PC-9 (cell line): ENCODE data around the gene SEMA6A. TPM values are rescaled to one million over a fixed set of nuclear protein-coding genes. Genes with fewer than 3 reads are reported as not detected.

Source experiments
- BruUV-seq: library from RNA; stranded (reverse); fragments of 400-500 nt; replicated peaks from 2 replicates; lab custom pipeline; 2021; lab: Mats Ljungman, UMichigan
- CTCF ChIA-PET: fragments of 300-600 bp; sonication (Branson Sonifier 250); formaldehyde crosslinking; loops from one replicate; lab custom pipeline; 2022; ENCODE audit warnings: antibody characterized with exemption; lab: Charles Lee
- POLR2A ChIA-PET: fragments of 300-600 bp; sonication (Branson Sonifier 250); formaldehyde crosslinking; loops from one replicate; lab custom pipeline; 2022; ENCODE audit warnings: antibody characterized with exemption; ENCODE audit not compliant: unreplicated experiment; lab: Charles Lee
- DNase-seq, 2 experiments: peaks; one replicate each; pipeline versions ENCODE4 v3.0.0 to v3.0.0-alpha.2; 2015 to 2022; ENCODE audit warnings: mixed read lengths in 1 of 2
- H2AFZ ChIP-seq: fragments of 200-600 bp; sonication (generic); 2 replicates; pipeline ENCODE4 v1.8.1; 2017; ENCODE audit warnings: antibody characterized with exemption
- H3F3A ChIP-seq: fragments of 200-600 bp; sonication (generic); 2 replicates; pipeline ENCODE4 v1.8.1; 2017; ENCODE audit warnings: antibody characterized with exemption, mild to moderate bottlenecking, low read depth; ENCODE audit not compliant: insufficient read depth
- H3K27ac ChIP-seq: fragments of 200-600 bp; sonication (generic); 2 replicates; pipeline ENCODE4 v1.6.1; 2016; ENCODE audit warnings: mixed run types
- H3K27me3 ChIP-seq: fragments of 200-600 bp; sonication (generic); 2 replicates; pipeline ENCODE4 v1.6.1; 2016; ENCODE audit warnings: low read depth, mixed run types; ENCODE audit not compliant: insufficient read depth
- H3K36me3 ChIP-seq: fragments of 200-600 bp; sonication (generic); 2 replicates; pipeline ENCODE4 v1.6.1; 2016; ENCODE audit warnings: low read depth, mixed run types
- H3K4me1 ChIP-seq: fragments of 200-600 bp; sonication (generic); replicated peaks from 2 replicates; pipeline ENCODE4 v1.6.1; 2016; ENCODE audit warnings: mixed run types; ENCODE audit not compliant: insufficient read depth
- H3K4me2 ChIP-seq: fragments of 200-600 bp; sonication (generic); 2 replicates; pipeline ENCODE4 v1.6.1; 2017; ENCODE audit warnings: mixed run types
- H3K4me3 ChIP-seq: fragments of 200-600 bp; sonication (generic); 2 replicates; pipeline ENCODE4 v1.6.1; 2016; ENCODE audit warnings: mixed run types
- H3K79me2 ChIP-seq: fragments of 200-600 bp; sonication (generic); 2 replicates; pipeline ENCODE4 v1.6.1; 2017; ENCODE audit warnings: low read depth, mixed run types
- H3K9me2 ChIP-seq: fragments of 200-600 bp; sonication (generic); 2 replicates; pipeline ENCODE4 v1.8.1; 2017; ENCODE audit warnings: mild to moderate bottlenecking; ENCODE audit not compliant: insufficient read depth
- H3K9me3 ChIP-seq: fragments of 200-600 bp; sonication (generic); 2 replicates; pipeline ENCODE4 v1.8.1; 2016; ENCODE audit warnings: low read depth; ENCODE audit not compliant: insufficient read depth
- H4K20me1 ChIP-seq: fragments of 200-600 bp; sonication (generic); 2 replicates; pipeline ENCODE4 v1.8.1; 2017; ENCODE audit not compliant: insufficient read depth
- CTCF ChIP-seq: fragments of 200-600 bp; sonication (generic); conservative IDR thresholded peaks from 2 replicates; pipeline ENCODE4 v1.6.1; 2017; ENCODE audit warnings: mixed run types, antibody characterized with exemption, mild to moderate bottlenecking, moderate library complexity
- EZH2 ChIP-seq: fragments of 200-600 bp; sonication (generic); IDR thresholded peaks from 2 replicates; pipeline ENCODE4 v1.8.0; 2017; ENCODE audit warnings: antibody characterized with exemption, low read depth
- intact Hi-C: fragments of 100-400 bp; cut with micrococcal nuclease; formaldehyde crosslinking; loops from one replicate; pipeline ENCODE4 v1.10.0; 2022; ENCODE audit not compliant: unreplicated experiment
- total RNA-seq: library from RNA; stranded (reverse); gene quantifications from 2 replicates; pipeline ENCODE4 v1.2.3, GENCODE V29; 2021

SEMA6A gene
- total RNA-seq, 1 experiment from 2014 or later, result not detected

- CTCF ChIA-PET, result no interaction called here
- intact Hi-C loops, result no loop called here
- H2AFZ ChIP-seq, result no peak overlapping the region
Observed at GRCh38 chr5:116404792-116405191, 169.8 kb downstream of the SEMA6A start.

DNA sequence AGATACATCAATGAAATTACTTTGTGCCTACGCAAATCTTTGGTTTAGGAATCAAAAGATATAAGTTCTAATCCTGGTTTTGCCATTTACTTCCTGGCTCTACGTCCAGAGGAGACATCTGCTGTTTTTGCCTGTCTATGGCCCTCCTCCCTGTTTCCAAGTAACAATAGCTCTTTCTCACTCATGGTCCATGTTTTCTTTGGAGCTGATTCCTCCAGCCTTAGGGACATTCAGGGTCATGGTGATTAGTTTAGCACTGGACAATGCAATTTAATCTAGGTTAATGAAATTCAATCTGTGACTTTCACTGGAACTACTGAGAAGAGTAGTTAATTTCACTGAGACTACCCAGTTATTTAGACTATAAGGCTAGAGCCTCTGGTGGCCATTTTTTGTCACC lies 170.6 kb downstream of the SEMA6A start:
- no peaks in the 10 kb centered on the region for H3K79me2 ChIP-seq
- H3K9me3 ChIP-seq, result no peaks in the 10 kb centered on the region
- BruUV-seq, result no TSS peak
- no peak for TF ChIP-seq EZH2
- no peak for TF ChIP-seq CTCF
- H3F3A ChIP-seq, result no peaks in the 10 kb centered on the region
- H3K4me2 ChIP-seq, result no peak overlapping the region
- H3K4me3 ChIP-seq, result no peak overlapping the region
- no peak for DNase-seq
- intact Hi-C loops, result no loop called here
- POLR2A ChIA-PET, result no interaction called here
- no peak overlapping the region for H3K27ac ChIP-seq
- CTCF ChIA-PET, result no interaction called here
- no peaks in the 10 kb centered on the region for H3K4me1 ChIP-seq
- H3K36me3 ChIP-seq, result no peaks in the 10 kb centered on the region
- no peaks in the 10 kb centered on the region for H4K20me1 ChIP-seq
- H3K9me2 ChIP-seq, result no peaks in the 10 kb centered on the region
- no peak overlapping the region; the same call in 1 of the 2 replicates for H2AFZ ChIP-seq
- H3K27me3 ChIP-seq, result no peaks in the 10 kb centered on the region

More at GRCh38 chr5:116404792-116405191, 169.8 kb downstream of the SEMA6A start:
- no peaks in the 10 kb centered on the region for H3K9me2 ChIP-seq
- H3K4me2 ChIP-seq, result no peak overlapping the region
- no TSS peak for BruUV-seq
- H3K4me3 ChIP-seq, result no peak overlapping the region
- no peaks in the 10 kb centered on the region for H3K27me3 ChIP-seq
- no peaks in the 10 kb centered on the region for H3F3A ChIP-seq
- H3K4me1 ChIP-seq, result no peaks in the 10 kb centered on the region
- H3K9me3 ChIP-seq, result no peaks in the 10 kb centered on the region
- H3K36me3 ChIP-seq, result no peaks in the 10 kb centered on the region
- H4K20me1 ChIP-seq, result no peaks in the 10 kb centered on the region
- no peak overlapping the region for H3K27ac ChIP-seq
- TF ChIP-seq EZH2, result no peak
- TF ChIP-seq CTCF, result no peak
- no peak for DNase-seq
- H3K79me2 ChIP-seq, result no peaks in the 10 kb centered on the region
- POLR2A ChIA-PET, result no interaction called here

DNA sequence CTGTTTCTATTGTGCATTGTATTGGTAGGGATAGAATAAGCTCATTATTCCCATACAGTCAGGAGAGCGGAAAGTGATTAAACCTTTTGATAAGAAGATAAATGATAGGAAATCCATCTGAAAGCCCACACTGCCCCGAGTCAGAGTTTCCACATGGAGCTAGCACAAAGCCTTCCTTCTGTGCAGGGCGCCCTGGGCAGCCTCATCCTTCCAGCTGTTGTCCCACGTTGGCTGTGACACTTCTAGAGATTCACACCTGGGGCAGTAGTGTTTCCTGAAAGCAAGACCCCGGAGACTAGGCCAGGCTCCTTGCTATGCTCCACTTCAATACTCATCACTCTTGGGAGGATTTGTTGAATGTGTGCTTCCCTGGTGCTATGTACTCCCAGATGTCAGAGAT lies 172.4 kb downstream of the SEMA6A start:
- POLR2A ChIA-PET, result no interaction called here
- H3K36me3 ChIP-seq, result no peaks in the 10 kb centered on the region
- H3K4me3 ChIP-seq, result no peak overlapping the region
- CTCF ChIA-PET, result no interaction called here
- H3F3A ChIP-seq, result no peaks in the 10 kb centered on the region
- no peaks in the 10 kb centered on the region for H3K27me3 ChIP-seq
- no peak overlapping the region for H2AFZ ChIP-seq
- H4K20me1 ChIP-seq, result no peaks in the 10 kb centered on the region
- H3K4me2 ChIP-seq, result no peak overlapping the region
- TF ChIP-seq EZH2 (no peak), CTCF (no peak)
- no peak for DNase-seq
- no peaks in the 10 kb centered on the region for H3K4me1 ChIP-seq
- BruUV-seq, result no TSS peak
- H3K27ac ChIP-seq, result no peak overlapping the region
- H3K79me2 ChIP-seq, result no peaks in the 10 kb centered on the region
- H3K9me3 ChIP-seq, result no peaks in the 10 kb centered on the region
- no peaks in the 10 kb centered on the region for H3K9me2 ChIP-seq
- intact Hi-C loops, result no loop called here
